Breast epithelium (tissue), 3 donors: ENCODE results near the gene VAMP8.

Source experiments
- CTCF ChIP-seq, 3 donors: fragments of 450-650 bp; IDR thresholded peaks; one replicate each; pipeline ENCODE4 v1.5.1; 2016 to 2017; ENCODE audit warnings: antibody characterized with exemption in 3 of 3, mild to moderate bottlenecking in 3 of 3, moderate library complexity in 3 of 3
- POLR2A ChIP-seq: fragments of 450-650 bp; IDR thresholded peaks from one replicate; pipeline ENCODE4 v1.6.1; 2016; ENCODE audit warnings: antibody characterized with exemption, mild to moderate bottlenecking, moderate library complexity
- POLR2AphosphoS5 ChIP-seq, 3 donors: sonication (generic); formaldehyde crosslinking; IDR thresholded peaks; one replicate each; pipeline ENCODE4 v1.6.1; 2017; ENCODE audit warnings: antibody characterized with exemption in 3 of 3

GRCh38 chr2:85611217-85611704 lies 33.9 kb downstream of the VAMP8 start:
- TF ChIP-seq CTCF (IDR thresholded peaks at IDR 0.05) (no peak), POLR2AphosphoS5 (IDR thresholded peaks at IDR 0.05) (no peak), POLR2A (no peak)
